Left renal pelvis (tissue), 4 donors: Measurements from ENCODE around the gene AKT3. TPM values are rescaled to one million over a fixed set of nuclear protein-coding genes. Genes with fewer than 3 reads are reported as not detected.
"Not testable (repeated sequence)": the region's sequence is repeated elsewhere in the genome, so short reads cannot be mapped to it uniquely, and the experiment has no call there.

Source experiments
- DNase-seq, 4 donors: peaks; one replicate each; pipeline ENCODE4 v3.0.0-alpha.2; 2013; ENCODE audit warnings: low read depth in 4 of 4, low spot score in 3 of 4
- polyA plus RNA-seq, 4 donors: library from polyadenylated mRNA; unstranded; fragments of 120-200 nt; gene quantifications; one replicate each; pipeline ENCODE4 v1.2.1, GENCODE V29; 2013; ENCODE audit not compliant: insufficient read length in 4 of 4

The AKT3 gene
- polyA plus RNA-seq: 10 to 100 TPM; 21.8 to 43.4 (median 28.6) TPM

- DNase-seq: peak in 3 of 4 donors; percentile 29 to 36 (median 33)
Measured at GRCh38 chr1:243850202-243850451, at the start of gene AKT3. AKT3 (minus strand) TSS chr1:243850243; CDS start chr1:243843170, 7,073 bp downstream.

- no peak for DNase-seq
Measured at GRCh38 chr1:243898278-243898677, 48.2 kb upstream of the AKT3 start.

- DNase-seq: no peak
Measured at GRCh38 chr1:243896313-243896712, 46.3 kb upstream of the AKT3 start.

GRCh38 chr1:243892456-243892855 is 42.4 kb upstream of the AKT3 start:
- no peak for DNase-seq

GRCh38 chr1:243890576-243890975 is 40.5 kb upstream of the AKT3 start:
- DNase-seq: no peak

GRCh38 chr1:243885806-243886205 is 35.8 kb upstream of the AKT3 start:
- no peak for DNase-seq

GRCh38 chr1:243884603-243885002 is 34.6 kb upstream of the AKT3 start:
- no peak for DNase-seq

GRCh38 chr1:243883551-243883950 is 33.5 kb upstream of the AKT3 start:
- no peak for DNase-seq

- DNase-seq: no peak
Measured at GRCh38 chr1:243882276-243882675, 32.2 kb upstream of the AKT3 start.

GRCh38 chr1:243877058-243877457 is 27.0 kb upstream of the AKT3 start:
- not testable (repeated sequence) for DNase-seq

GRCh38 chr1:243855616-243856318 is 5.7 kb upstream of the AKT3 start:
- DNase-seq: no peak

GRCh38 chr1:243851765-243852164 is 1.7 kb upstream of the AKT3 start:
- no peak for DNase-seq

GRCh38 chr1:243851257-243851756 is 1.3 kb upstream of the AKT3 start:
- peak in 1 of 4 donors; percentile 35 for DNase-seq

GRCh38 chr1:243850452-243851256 is 611 bp upstream of the AKT3 start:
- peak; percentile 41 to 59 (median 44) for DNase-seq

GRCh38 chr1:243849421-243850201 is 432 bp downstream of the AKT3 start:
- DNase-seq: peak in 3 of 4 donors; percentile 6 to 14 (median 10)

GRCh38 chr1:243848858-243849420 is 1.1 kb downstream of the AKT3 start:
- DNase-seq: peak in 3 of 4 donors; percentile 22 to 34 (median 25)

GRCh38 chr1:243848165-243848857 is 1.7 kb downstream of the AKT3 start:
- no peak for DNase-seq

GRCh38 chr1:243846761-243847160 is 3.3 kb downstream of the AKT3 start:
- no peak for DNase-seq

- no peak for DNase-seq
Measured at GRCh38 chr1:243845888-243846287, 4.2 kb downstream of the AKT3 start.

GRCh38 chr1:243844186-243844585 is 5.9 kb downstream of the AKT3 start:
- DNase-seq: no peak
